CD4-positive, alpha-beta T cell treated with Interleukin-21 for 1 hour (primary cell): ENCODE data around the gene BMAL1.
A peak's percentile ranks its signal among the peaks of the same experiment; 100 is the strongest.

Experiments
- DNase-seq: peaks from one replicate; pipeline ENCODE4 v3.0.0-alpha.2; 2020

The BMAL1 gene

DNA sequence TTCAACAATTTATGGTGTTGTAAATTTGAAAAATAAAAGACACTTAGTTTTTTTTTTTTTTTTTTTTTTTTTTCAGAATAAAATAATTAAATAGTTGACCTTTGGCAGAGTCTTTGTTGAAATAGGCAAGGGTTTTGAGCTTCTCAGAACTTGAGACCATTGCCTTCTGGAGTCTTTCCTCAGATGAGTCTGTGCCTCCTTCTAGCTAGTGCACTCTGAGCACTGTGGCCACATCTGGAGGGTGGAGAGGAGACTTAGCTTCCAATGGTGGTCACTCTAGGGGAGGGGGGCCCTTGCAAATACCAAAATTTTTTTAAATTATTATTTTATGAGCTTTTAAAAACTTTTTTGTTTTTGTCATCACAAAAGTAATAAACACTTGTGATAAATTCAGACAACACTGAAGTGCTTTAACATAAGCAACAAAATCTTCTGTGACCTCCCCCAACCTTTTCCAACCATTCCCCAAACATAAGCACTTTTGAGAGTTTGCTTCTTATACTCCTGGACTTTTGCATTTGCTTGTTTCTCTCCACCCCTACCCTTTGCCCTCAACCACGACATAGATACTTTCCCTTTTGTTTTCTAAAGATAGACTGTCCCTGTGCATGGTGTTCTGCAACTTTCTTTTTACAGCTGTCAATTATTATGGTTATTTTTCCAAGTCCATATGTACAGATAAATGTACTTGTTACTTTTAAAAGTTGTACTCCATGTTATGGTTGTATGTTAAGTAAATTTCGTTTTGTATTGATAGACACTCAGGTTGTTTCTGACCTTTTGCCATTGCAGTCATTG lies 41.1 kb downstream of the BMAL1 start:
- DNase-seq: peak; percentile 22

- no peak for DNase-seq
Observed at GRCh38 chr11:13320688-13321087, 43.1 kb downstream of the BMAL1 start.

DNA sequence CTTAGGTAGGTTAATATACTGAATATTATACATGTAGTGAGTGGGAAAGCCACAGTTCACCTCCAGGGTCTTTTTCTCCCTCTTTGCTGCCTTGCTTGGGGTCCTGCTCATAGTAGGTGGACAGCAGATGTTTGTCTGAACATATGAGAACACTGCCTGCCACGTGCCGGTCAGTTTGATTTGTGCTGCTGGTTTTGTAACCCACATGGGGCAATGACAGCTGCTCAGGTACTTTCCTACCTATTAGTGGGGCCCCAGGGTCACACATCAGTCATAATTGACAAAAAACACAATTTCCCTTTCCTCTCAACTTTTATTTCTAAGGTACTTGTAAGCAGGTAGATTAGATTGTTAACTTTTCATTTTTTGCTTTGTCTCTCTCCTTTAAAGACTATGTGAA lies 43.8 kb downstream of the BMAL1 start:
- no peak for DNase-seq

DNA sequence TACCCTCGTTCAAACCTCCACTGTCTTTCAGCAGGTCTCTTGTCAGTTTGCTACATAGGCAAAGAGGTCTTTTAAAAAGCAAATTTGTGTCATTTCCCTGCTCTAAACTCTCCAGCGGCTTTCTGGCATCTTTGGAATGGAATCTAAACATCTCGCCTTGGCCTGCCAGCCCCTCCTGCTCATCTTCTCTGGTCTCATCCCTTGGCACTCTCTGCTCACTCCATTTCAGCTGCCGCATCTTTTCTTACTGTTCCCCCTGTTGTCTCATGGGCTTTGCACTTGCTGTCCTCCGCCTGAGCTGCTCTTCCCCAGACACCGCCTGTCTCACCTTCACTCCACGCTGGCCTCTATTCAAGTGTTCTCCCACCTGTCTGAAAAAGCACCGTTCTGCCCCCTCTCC lies 46.6 kb downstream of the BMAL1 start:
- no peak for DNase-seq

DNA sequence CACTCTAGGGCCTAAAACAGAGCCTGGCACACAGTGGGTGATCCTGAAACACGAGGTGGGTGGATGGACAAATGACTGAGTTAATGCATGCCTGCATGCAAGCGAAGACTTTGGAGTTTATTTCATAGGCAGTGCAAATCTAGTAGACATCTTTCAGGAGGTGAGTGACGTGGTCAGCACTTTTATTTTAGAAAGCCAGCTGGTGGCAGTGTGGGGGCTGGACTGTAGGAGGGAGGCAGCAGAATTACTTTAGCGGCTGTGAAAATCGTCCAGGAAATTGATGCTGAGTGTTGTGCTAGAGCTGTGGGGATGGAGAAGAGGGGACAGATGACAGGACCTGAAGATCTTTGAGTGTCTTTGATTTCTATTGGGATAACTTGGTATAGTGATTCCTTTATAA lies 47.1 kb downstream of the BMAL1 start:
- DNase-seq: no peak

GRCh38 chr11:13327421-13327820 lies 49.8 kb downstream of the BMAL1 start:
- DNase-seq: no peak

- no peak for DNase-seq
Observed at GRCh38 chr11:13328286-13328685, 50.7 kb downstream of the BMAL1 start.

- DNase-seq: no peak
Observed at GRCh38 chr11:13329670-13330356, 52.2 kb downstream of the BMAL1 start.

DNA sequence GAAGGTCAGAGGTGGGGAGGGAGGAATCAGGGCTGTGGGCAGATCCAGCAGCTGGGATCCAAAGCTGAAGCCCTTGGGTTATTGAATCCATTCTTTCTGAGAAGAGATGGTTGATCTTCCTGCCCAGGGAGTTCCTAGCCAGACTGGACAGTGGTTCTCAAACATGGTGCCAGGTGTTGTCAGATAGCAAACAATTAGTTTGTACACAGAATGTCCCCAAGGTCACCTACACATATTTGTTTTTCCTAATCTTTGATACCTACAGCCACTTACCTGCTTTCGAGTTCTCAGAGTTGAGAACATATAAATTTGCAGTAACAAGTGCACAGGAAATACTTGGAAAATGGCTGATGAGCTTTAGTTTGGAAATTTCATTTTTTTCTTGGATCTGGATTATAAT lies 54.5 kb downstream of the BMAL1 start:
- no peak for DNase-seq

DNA sequence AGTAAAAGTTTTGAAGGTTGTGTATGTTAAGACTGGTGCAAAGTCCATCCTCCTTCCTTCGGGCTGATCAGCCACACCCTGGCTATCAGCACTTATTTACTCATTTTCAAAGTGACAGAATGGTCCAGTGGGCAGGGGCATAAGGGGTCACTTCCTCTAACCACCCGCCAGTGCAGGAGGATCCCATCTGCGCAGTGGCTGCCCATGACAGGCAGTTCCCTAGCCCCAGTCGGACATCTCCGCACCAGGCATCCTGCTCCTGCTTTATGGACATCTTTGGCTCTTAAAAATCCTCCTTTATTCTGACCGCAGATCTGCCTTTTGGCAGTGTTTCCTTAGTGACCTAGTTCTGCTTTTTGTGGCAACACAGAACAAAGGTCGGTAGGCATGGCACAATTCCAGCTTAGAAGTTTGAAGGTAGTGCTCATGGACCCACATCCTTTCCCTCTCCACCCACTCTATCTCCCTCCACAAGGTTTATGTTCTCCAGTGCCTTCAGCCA lies 55.9 kb downstream of the BMAL1 start:
- no peak for DNase-seq

- DNase-seq: no peak
Observed at GRCh38 chr11:13334034-13334786, 56.6 kb downstream of the BMAL1 start.

DNA sequence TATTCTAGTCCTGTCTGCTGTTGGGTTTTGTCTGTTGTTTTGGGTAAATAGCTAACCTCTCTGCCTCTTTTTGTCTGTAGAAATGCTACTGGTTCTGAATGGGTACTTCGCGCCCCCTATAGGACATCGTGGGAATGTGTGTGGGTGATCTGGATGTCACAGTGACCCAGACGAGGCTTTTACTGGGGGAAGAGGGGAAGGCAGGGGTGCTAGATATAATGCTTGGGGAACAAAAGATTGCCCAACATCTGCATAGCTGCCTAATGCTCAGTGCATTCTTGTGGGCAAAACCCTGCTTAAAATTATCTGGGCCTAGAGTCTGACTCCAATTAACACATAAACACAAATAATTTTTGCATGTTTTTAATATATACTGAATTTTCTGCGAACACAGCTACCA lies 57.7 kb downstream of the BMAL1 start:
- DNase-seq: peak; percentile 81

DNA sequence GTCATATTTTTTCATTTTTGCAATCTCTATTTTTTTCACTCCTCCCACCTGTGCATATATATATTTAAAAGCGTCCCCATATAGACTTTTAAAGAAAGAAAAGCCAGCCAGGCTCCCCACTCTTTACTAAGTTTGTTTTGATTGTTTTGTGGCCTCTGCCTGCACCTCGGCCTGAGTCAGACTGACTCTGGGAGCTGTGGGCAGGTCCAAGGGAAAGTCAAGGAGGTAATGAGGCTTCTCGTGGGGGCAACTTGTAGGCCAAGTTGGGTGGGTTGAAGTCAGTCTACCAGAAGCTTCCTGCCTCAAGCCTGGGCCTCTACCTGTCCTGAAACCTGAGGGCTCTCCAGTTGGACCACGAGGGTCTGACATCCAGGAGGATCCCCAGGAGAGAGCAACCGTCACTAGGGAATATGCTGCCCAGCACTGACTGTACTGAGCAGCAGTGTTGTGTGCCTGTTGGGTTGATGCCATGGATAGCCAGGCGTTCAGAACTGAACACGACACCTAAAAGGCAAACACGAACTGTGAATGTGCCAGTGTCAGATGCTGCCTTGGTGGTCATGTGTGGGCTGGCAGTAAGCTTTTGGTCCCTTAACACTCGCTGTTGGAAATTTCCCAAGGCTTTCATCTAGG lies 58.8 kb downstream of the BMAL1 start:
- DNase-seq: no peak

GRCh38 chr11:13338019-13338426 lies 60.4 kb downstream of the BMAL1 start:
- no peak for DNase-seq

- no peak for DNase-seq
Observed at GRCh38 chr11:13338427-13339069, 61.0 kb downstream of the BMAL1 start.

DNA sequence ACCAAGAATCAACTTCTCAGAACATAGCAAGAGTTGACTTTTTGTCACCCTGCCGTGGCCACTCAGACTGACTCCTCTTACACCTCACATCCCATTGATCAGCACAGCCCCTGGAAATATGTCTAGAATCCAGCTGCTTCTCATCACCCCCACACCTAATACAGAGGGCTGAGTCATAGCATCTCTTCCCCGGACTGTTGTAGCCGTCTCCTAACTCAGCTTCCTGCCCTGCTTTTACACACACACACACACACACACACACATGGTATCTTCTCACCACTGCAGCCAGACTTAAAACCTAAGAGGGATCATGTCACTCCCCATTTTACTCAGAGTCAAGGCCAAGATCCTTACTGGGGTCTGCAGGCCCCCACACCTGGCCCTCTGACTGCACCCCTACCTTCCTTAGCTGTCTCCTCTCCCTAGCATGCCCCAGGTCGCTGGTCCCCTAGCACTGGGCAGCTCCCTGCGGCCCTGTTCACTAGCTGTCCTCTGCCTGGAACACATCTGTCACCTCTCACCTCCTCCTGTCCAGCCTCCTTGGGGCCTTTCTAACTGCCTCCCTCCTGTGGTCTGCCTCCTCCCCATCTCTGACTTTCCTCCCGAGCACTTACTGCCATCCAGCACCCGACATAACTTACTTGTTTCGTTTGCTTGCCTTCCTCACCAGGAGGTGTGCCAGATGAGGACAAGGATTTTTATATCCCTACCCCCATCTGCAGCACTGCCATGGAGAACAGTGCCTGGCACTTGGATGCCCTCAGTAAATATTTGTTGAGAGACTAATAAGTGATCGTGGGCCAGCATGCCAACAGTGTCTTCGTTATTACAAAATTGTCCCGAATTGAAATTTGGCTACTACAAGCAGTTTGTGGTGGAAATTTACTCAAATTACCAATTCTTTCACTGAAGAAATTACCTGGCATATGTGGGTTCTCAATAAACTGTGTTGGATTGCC lies 61.9 kb downstream of the BMAL1 start:
- peak; percentile 38 for DNase-seq

GRCh38 chr11:13341026-13341425 lies 63.4 kb downstream of the BMAL1 start:
- DNase-seq: no peak

DNA sequence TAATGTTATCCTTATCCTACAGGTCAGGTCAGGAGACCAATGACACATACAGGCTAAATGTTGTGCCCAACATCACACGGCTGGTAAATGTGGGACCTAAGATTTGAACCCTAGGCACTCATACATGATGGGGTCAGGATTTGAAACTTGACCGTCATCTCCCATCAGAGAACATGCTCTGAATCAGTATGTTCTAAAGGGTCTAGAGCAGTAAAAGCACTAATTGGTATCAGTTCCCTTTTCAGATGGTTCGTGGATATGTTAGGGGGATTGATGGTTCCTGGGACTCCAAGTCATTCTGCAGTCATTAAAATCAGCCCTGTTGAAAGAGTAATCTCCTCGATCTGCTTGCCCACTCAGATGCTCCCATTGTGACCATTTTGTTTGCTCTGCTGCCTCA lies 65.5 kb downstream of the BMAL1 start:
- no peak for DNase-seq

DNA sequence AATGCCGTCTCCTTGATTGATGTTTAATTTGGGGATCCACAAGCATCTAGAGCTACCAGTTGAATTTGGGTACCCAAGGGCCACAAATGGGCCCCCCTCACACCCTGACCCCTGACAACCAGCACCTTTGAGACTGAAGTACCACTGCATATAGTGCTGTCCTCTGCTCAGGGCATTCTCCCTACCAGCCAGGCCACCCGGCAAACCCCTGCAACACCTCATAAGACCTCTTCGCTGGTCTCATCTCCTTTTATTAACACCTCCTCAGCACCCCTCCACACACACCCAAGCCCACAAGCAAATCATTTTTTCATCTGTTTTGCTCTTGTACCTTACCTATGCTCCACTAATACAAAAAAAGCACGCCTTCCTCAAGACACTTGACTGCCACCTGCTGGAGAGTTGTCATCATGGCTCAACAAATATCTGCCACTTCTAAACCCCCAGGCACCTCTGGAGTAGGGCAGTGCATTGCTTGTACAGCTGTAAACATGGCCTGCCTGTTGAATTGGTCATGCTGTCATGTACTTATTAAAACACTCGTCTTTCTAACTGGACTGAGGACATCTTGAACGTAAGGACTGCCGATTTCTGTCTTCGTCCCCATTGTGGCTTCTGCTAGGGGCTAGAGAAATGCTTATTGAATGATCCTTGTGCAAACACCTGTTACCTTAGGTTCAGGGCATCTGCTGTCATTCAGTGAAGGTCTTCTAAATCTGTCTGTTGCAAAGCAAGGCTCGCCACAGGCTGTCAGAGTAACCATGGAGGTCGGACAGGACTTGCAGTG lies 66.5 kb downstream of the BMAL1 start:
- DNase-seq: peak; percentile 75

DNA sequence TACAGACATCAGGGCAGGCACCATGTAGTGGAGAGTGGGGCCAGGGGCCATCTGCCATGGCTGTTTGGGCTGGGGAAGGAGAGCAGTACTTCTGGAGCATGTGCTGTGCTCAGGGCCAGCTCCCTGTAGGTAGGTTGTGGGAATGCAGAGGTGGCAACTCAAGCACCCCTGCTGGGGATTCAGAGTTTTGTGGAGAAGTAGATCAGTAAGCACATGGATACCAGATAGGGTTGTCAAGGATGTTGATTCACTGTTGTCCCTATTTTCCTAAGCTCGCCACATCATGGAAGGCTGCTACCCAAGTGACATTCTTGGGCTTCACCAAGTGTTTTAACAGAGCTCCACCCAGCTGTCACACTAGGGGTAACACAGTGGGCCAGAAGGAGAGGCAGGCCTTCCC lies 67.2 kb downstream of the BMAL1 start:
- DNase-seq: no peak

- no peak for DNase-seq
Observed at GRCh38 chr11:13346470-13346869, 68.9 kb downstream of the BMAL1 start.
